Measurements from ENCODE around the gene ULK4.

GRCh38 chr3:41660510-41660909 lies 301.4 kb downstream of the ULK4 start:
- TF ChIP-seq CTCF (IDR thresholded peaks at IDR 0.05) (no peak), EP300 (IDR thresholded peaks at IDR 0.05) (no peak), POLR2A (IDR thresholded peaks at IDR 0.05) (no peak)

All from ovary (tissue), 3 donors.